ENCODE measurements around the gene KCTD19. TPM values are rescaled to one million over a fixed set of nuclear protein-coding genes. Genes with fewer than 3 reads are reported as not detected.

KCTD19 gene
- total RNA-seq, 4 donors from 2014 or later: 0.24 to 0.93 TPM; not detected in 2

GRCh38 chr16:67260426-67261063 is 66.0 kb downstream of the KCTD19 start:
- peak; percentile 31 for ATAC-seq (ENCODE audit: low FRiP score)
- no peak for DNase-seq (ENCODE audit: low spot score)
- TF ChIP-seq CTCF (IDR thresholded peaks at IDR 0.05): no peak

DNA sequence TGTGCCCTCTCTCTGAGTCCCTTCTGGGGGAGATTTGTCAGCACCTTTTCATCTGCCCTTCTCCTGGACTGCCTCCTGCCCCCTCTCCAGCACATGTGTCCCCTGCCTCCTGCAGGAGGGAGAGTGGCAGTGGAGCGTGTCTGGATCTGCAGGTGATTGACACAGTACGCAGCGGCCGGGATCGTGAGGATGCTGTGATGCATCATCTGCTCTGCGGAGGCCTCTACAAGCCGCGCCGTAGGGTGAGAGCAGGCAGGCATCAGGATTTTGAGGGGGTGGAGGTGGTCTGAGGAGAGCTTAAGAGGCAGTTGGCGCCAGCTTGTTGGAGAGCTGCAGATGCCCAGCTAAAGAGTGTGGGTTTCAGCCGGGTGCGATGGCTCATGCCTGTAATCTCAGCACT is 66.8 kb downstream of the KCTD19 start:
- DNase-seq (ENCODE audit: low spot score) (no peak), ATAC-seq (ENCODE audit: low FRiP score) (no peak)
- TF ChIP-seq CTCF (IDR thresholded peaks at IDR 0.05): no peak

DNA sequence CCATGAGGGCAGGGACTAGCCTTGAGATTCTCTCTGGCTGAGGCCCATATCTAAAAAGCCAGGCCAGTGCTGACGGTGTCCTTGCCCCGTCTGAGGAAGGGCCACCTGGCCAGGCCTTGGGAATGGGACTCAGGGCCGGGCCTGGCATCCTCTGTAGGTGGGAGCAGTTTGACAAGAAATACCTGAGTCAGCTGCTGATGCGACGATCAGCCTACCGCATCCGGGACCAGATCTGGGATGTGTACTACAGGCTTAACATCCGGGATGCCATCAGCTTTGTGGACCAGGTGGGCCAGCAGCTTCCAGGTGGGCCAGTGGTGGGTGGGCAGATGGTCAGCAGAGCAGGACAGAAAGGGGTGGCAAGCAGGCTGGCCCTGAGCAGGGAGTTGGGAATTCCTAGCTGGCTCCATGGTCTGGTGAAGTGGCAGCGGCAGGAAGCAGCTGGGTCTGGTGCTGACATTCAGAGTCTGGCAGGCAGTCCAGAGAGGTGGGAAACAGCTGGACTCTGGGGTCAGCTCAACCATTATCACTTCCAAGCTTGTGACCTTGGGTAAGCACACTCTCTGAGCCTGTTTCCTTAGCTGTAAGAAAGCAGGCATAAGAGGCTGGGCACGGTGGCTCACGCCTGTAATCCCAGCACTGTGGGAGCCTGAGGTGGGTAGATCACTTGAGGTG is 68.2 kb downstream of the KCTD19 start:
- TF ChIP-seq CTCF (IDR thresholded peaks at IDR 0.05): no peak
- DNase-seq (ENCODE audit: low spot score): no peak
- no peak for ATAC-seq (ENCODE audit: low FRiP score)

DNA sequence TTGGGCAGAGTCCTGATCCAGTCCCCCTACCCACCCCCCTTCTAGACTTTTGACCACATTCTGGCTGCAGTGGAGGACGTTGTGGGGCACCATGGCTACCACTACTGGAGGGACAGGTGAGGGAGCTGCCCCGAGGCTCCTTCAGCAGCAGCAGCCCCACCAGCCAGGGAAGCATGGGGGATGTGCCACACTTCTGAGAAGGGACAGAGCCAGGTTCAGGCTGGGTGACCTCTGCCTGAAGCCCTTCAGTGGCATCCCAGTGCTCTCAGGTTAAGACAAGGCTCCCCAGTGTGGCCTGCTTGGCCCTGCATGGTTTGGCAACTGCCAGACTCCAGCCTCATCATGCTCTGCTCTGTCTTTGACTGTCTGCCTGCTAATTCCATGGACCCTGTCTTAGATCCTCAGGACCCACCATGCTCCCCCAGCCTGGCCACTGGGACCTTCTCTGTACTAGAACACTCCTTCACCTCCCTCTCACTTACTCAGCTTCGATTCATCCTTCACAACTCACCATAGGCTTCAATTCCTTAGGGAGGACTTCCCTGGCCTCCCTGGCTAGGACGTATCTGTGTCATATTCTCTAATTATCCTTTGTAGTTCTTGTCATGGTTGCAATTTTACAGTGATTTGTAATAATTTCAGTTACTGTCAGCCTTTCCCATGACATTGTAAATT is 68.9 kb downstream of the KCTD19 start:
- no peak for TF ChIP-seq CTCF (IDR thresholded peaks at IDR 0.05)
- DNase-seq (ENCODE audit: low spot score) (no peak), ATAC-seq (ENCODE audit: low FRiP score) (no peak)

DNA sequence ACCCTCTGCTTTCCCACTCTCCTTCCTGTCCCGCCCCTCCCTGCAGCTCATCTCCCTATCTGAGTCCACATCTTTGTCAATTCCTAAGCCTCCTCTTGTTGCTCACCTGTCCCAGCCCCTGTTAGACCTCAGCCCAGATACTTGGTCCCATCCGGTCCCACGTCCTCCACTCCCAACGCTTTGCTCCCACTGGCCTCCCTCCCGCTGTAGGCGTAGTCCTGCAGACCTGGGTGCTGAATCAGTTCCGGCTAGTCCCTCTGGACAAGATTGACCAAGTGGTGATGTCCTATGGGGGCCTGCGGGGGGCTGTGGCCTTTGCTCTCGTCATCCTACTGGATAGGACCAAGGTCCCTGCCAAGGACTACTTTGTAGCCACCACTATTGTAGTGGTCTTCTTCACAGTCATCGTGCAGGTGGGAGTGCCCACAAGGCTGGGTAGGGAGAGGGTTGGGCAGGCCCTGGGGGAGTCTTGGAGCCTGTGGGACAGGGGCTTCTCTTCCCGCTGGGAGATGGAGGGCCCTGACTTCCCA is 69.8 kb downstream of the KCTD19 start:
- no peak for ATAC-seq (ENCODE audit: low FRiP score)
- no peak for DNase-seq (ENCODE audit: low spot score)
- no peak for TF ChIP-seq CTCF (IDR thresholded peaks at IDR 0.05)

- ATAC-seq (ENCODE audit: low FRiP score) (no peak), DNase-seq (ENCODE audit: low spot score) (no peak)
- no peak for TF ChIP-seq CTCF (IDR thresholded peaks at IDR 0.05)
These were observed 70.9 kb downstream of the KCTD19 start for GRCh38 chr16:67255553-67256221.

Measured in omental fat pad (tissue), 4 donors.